K562 (cell line): ENCODE data around the gene VWA1. TPM values are rescaled to one million over a fixed set of nuclear protein-coding genes. Genes with fewer than 3 reads are reported as not detected.

Source experiments
- ATAC-seq: fragments of 200-7000 bp; cut with Tn5 transposase; 3 replicates; pipeline ENCODE4 v1.9.1; 2020; ENCODE audit warnings: moderate library complexity
- BruUV-seq: library from RNA; stranded (reverse); fragments of 400-500 nt; replicated peaks from 2 replicates; lab custom pipeline; 2021; lab: Mats Ljungman, UMichigan
- CTCF ChIA-PET: fragments of 300-600 bp; formaldehyde crosslinking; extraction: SDS; loops from one replicate; lab custom pipeline; 2021; ENCODE audit warnings: low intra/inter-chr PET ratio; lab: Yijun Ruan, JAX
- POLR2A ChIA-PET: fragments of 300-600, 350-650 bp; sonication (Branson Sonifier 250); formaldehyde crosslinking; extraction: SDS; loops from one replicate; lab custom pipeline; 2021; ENCODE audit warnings: antibody characterized with exemption, inconsistent platforms; lab: Yijun Ruan, JAX
- DNase-seq, 4 experiments: peaks; one replicate each; pipeline versions ENCODE4 v3.0.0 to v3.0.0-alpha.2; 2011 to 2018; ENCODE audit warnings: low spot score in 3 of 4, mixed read lengths in 3 of 4; ENCODE audit errors: extremely low read depth in 1 of 4
- FAIRE-seq: peaks from 2 replicates; lab custom pipeline; 2011; peaks lifted over from hg19 to GRCh38; lab: Jason Lieb, UNC
- H2AFZ ChIP-seq: 2 replicates; pipeline ENCODE4 v1.6.0; 2011; ENCODE audit warnings: low read depth, low read length, control low read depth, inconsistent platforms
- H3K27ac ChIP-seq: fragments of 200-600 bp; 3 replicates; pipeline ENCODE4 v1.8.0; 2011; ENCODE audit warnings: low read depth, mild to moderate bottlenecking, control low read depth, inconsistent platforms, low read length, moderate library complexity, mixed read lengths; ENCODE audit errors: extremely low read depth
- H3K27me3 ChIP-seq, 2 experiments: fragments of 300-600 bp in 1 of 2; 2 replicates in 1 of 2; 3 replicates in 1 of 2; pipeline versions ENCODE4 v1.6.0 to v1.8.0; 2011; ENCODE audit warnings: inconsistent platforms in 2 of 2, low read length in 2 of 2, mild to moderate bottlenecking in 1 of 2, mixed read lengths in 1 of 2, moderate library complexity in 1 of 2; ENCODE audit not compliant: control insufficient read depth in 2 of 2, insufficient read depth in 2 of 2
- H3K36me3 ChIP-seq: fragments of 300-600 bp; 3 replicates; pipeline ENCODE4 v1.8.0; 2011; ENCODE audit warnings: mild to moderate bottlenecking, low read length, inconsistent platforms; ENCODE audit not compliant: control insufficient read depth, insufficient read depth
- H3K4me1 ChIP-seq, 2 experiments: fragments of 200-600 bp in 1 of 2; replicated peaks in 1 of 2; 2 replicates in 1 of 2; 3 replicates in 1 of 2; pipeline versions ENCODE4 v1.5.1 to v1.8.0; 2011; ENCODE audit warnings: inconsistent platforms in 2 of 2, low read length in 2 of 2, mild to moderate bottlenecking in 1 of 2, mixed read lengths in 1 of 2, moderate library complexity in 1 of 2; ENCODE audit not compliant: control insufficient read depth in 2 of 2, insufficient read depth in 2 of 2
- H3K4me2 ChIP-seq: 2 replicates; pipeline ENCODE4 v1.6.1; 2011; ENCODE audit warnings: low read length, control low read depth, inconsistent platforms, mixed read lengths; ENCODE audit not compliant: insufficient read depth
- H3K4me3 ChIP-seq: fragments of 200-600 bp; sonication (generic), shearing (Covaris generic); 2 replicates; pipeline ENCODE4 v1.5.1; 2016; ENCODE audit warnings: control low read depth, inconsistent platforms
- H3K79me2 ChIP-seq: fragments of 200-600 bp; 3 replicates; pipeline ENCODE4 v1.8.0; 2011; ENCODE audit warnings: low read length, inconsistent platforms; ENCODE audit not compliant: control insufficient read depth, insufficient read depth
- H3K9ac ChIP-seq, 2 experiments: 2 replicates each; pipeline versions ENCODE4 v1.6.0 to v1.6.1; 2011; ENCODE audit warnings: low read depth in 2 of 2, low read length in 2 of 2, control low read depth in 1 of 2, inconsistent platforms in 1 of 2, mild to moderate bottlenecking in 1 of 2, mixed read lengths in 1 of 2; ENCODE audit not compliant: insufficient read depth in 1 of 2
- H3K9me1 ChIP-seq: one replicate; pipeline ENCODE4 v1.6.0; 2011; ENCODE audit warnings: inconsistent platforms, mild to moderate bottlenecking, low read length, moderate library complexity; ENCODE audit not compliant: control insufficient read depth, insufficient read depth
- H3K9me3 ChIP-seq: replicated peaks from 2 replicates; pipeline ENCODE4 v1.5.1; 2011; ENCODE audit warnings: low read depth, low read length, inconsistent platforms; ENCODE audit not compliant: control insufficient read depth, insufficient read depth
- H4K20me1 ChIP-seq: replicated peaks from 2 replicates; pipeline ENCODE4 v1.6.1; 2011; ENCODE audit warnings: low read length, inconsistent platforms, mixed read lengths; ENCODE audit not compliant: control insufficient read depth, insufficient read depth
- HMGN3 ChIP-seq: IDR thresholded peaks from 2 replicates; pipeline ENCODE4 v1.6.1; 2011; ENCODE audit warnings: borderline replicate concordance, low read depth, mild to moderate bottlenecking, mixed read lengths, low read length; ENCODE audit not compliant: insufficient read length; ENCODE audit errors: extremely low read depth
- WGBS: fragments of 100-300 bp; shearing (Covaris generic); methylation state at CpG from one replicate; pipeline ENCODE4 v1.1.6; 2016; ENCODE audit warnings: low coverage, mixed read lengths; ENCODE audit not compliant: insufficient coverage; ENCODE audit errors: missing lambda C conversion rate; 5-methylcytosine and 5-hydroxymethylcytosine counted together
- in situ Hi-C: fragments of 300-500 bp; cut with MboI; formaldehyde crosslinking; loops from 4 replicates; pipeline ENCODE4 v1.15.0; 2018; ENCODE audit warnings: inconsistent platforms, mixed read lengths
- intact Hi-C: fragments of 100-400 bp; cut with micrococcal nuclease; formaldehyde crosslinking; loops from 2 replicates; pipeline ENCODE4 v1.14.2; 2022
- polyA plus RNA-seq, 8 experiments: library from polyadenylated mRNA; depleted of rRNA in 4 of 8; stranded (reverse) in 5 of 8; unstranded in 3 of 8; fragments of >200 nt; fragmentation: Nextera tagmentation in 2 of 8; fragmentation: Illumina TruSeq in 1 of 8; extraction: Ambion mirVana in 2 of 8; extraction: Trizol in 1 of 8; gene quantifications; 2 replicates each; pipeline versions ENCODE4 v1.2.1 to v1.2.3, GENCODE V29; 2011 to 2014; ENCODE audit warnings: inconsistent platforms in 1 of 8, missing spikeins in 1 of 8
- total RNA-seq, 7 experiments: library from RNA; depleted of rRNA in 6 of 7; stranded (reverse); fragments of >200 nt in 6 of 7; fragmentation: Illumina TruSeq in 2 of 7; extraction: Trizol in 2 of 7; gene quantifications; 2 replicates each; pipeline versions ENCODE4 v1.2.1 to v1.2.3, GENCODE V29; 2011 to 2021; ENCODE audit warnings: low replicate concordance in 1 of 7
- TF ChIP-seq, protein P1 (sequence below): sonication (generic); formaldehyde crosslinking; IDR thresholded peaks from 2 replicates; pipeline ENCODE4 v1.8.0; 2022; ENCODE audit warnings: missing genetic modification reagents, mild to moderate bottlenecking, moderate library complexity, borderline replicate concordance
- TF ChIP-seq, protein P2 (sequence below): fragments of 250-450 bp; sonication (Bioruptor Pico); IDR thresholded peaks from 2 replicates; pipeline ENCODE4 v1.5.0; 2021; ENCODE audit warnings: mild to moderate bottlenecking, moderate library complexity

Gene VWA1
- total and polyA plus RNA-seq, 9 of the 15 experiments (the other 6 are each of a cell fraction or from before 2014, with no cell fraction given): 0.01 to 6.4 (median 0.85) TPM

DNA sequence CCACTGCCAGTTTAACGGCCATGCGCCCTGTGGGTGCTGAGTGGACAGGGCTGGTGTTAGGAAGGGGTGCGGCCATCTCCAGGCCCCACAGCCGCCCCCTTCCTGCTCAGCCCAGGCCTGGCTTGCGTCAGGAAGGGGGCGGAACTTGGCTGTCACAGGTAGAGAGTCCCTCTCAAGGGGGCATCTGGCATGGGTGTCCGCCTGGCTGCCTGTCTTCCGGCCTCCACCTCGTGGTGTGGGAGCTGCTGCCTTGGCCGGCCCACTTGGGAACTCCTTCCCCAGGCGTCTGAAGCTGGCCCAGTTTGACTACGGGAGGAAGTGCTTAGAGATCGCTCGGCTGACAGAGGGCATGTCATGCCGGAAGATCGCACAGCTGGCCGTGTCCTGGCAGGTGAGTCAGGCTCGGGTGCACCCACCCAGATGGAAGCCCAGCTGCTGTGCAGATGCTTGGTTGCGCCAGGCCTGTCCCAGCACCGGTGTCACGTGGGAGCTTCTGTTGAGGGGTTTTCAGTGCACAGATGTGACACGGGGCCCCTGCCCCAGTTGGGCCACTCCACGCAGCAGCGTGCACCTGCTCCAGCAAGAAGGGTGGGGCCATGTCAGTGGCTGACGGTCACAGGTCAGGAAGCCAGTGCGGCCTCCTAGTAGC is 27.0 kb downstream of the VWA1 start:
- FAIRE-seq: no peak
- peak in 3 of 4 experiments; percentile 30 to 71 (median 65) for DNase-seq
- ChIA-PET CTCF (no interaction called here), POLR2A (interaction anchor here (1.7 kb wide), 1 partner anchor 21 kb away, joined by 5 read pairs; no protein-coding TSS in a partner anchor)
- peaks cover 6% of the 10 kb centered on the region; the same call in 1 of the 2 replicates for H3K9me3 ChIP-seq
- H3K79me2 ChIP-seq: no peaks in the 10 kb centered on the region
- H3K9ac ChIP-seq: peak overlapping the region in 1 of 2 experiments; percentile 78; a peak in 2 of 4 replicates
- peak overlapping the region; percentile 51; the same call in 1 of the 2 replicates for H2AFZ ChIP-seq
- TF ChIP-seq, protein P1, sequence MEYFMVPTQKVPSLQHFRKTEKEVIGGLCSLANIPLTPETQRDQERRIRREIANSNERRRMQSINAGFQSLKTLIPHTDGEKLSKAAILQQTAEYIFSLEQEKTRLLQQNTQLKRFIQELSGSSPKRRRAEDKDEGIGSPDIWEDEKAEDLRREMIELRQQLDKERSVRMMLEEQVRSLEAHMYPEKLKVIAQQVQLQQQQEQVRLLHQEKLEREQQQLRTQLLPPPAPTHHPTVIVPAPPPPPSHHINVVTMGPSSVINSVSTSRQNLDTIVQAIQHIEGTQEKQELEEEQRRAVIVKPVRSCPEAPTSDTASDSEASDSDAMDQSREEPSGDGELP (CRISPR knock-in tag): peak; percentile 21; the same call in 1 of the 2 replicates
- TF ChIP-seq, protein P2, sequence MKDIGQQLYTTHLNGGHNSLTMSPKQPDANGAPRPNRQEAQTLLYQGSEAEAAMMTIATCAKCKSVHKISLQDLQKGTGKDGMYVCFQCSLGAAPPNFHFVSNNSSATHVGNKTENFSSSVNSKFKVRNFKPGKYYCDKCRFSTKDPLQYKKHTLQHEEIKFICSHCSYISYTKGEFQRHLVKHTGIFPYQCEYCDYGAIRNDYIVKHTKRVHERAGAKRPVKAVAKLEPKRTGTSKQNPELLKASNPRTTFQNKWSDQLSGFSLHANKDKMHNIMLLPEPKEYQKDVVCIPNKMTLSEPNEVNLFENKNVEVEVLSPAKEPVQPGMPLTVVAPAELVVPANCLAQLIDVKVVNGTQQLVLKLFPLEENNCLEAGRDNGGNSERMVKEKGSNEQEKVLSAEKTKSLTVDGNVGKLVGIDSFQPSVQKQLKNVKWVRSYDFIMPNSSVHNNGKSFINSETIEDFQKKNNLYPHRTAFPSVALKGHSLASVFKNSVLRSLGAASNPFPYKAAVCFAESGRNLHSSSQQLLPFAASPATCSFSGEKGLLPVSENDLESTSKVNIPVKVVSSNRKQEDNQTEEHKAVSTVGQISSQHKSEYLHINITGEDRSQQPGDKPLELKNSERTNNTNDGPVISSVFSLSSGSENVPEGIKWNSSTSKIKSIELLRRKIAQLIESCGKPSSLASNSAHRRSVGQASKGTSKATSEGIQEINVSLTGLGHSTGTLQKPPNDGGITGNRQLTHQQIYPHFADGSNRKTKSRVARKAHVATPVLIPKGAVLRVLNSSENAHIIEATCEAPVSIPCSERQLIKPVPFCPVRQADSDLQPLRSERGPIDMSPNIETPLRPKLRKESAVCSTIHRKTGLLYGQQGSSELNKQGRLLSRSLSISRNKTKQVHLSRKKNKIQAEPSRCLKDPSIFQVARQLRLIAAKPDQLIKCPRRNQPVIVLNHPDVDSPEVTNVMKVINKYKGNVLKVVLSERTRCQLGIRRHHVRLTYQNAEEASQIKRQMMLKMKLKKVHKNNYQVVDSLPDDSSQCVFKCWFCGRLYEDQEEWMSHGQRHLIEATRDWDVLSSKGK (CRISPR knock-in tag): no peak
- peak; percentile 24 for TF ChIP-seq HMGN3
- peaks cover 0 to 34% of the 10 kb centered on the region in 2 experiments; a peak in 3 of 5 replicates for H3K4me1 ChIP-seq
- no peaks in the 10 kb centered on the region for H4K20me1 ChIP-seq
- in situ Hi-C loops (no loop called here), intact Hi-C loops (no loop called here)
- WGBS: 49% methylated on average over 26 of the region's 26 CpGs
- no TSS peak for BruUV-seq
- H3K27me3 ChIP-seq: no peaks in the 10 kb centered on the region; a peak in 1 of 5 replicates
- H3K9me1 ChIP-seq: no peaks in the 10 kb centered on the region
- no peak overlapping the region for H3K4me3 ChIP-seq
- no peak overlapping the region for H3K27ac ChIP-seq
- H3K4me2 ChIP-seq: no peak overlapping the region
- peak; percentile 63 for ATAC-seq
- no peaks in the 10 kb centered on the region for H3K36me3 ChIP-seq
